HEK293T (cell line): Measurements from ENCODE around the gene C16orf86.
A peak's percentile ranks its signal among the peaks of the same experiment; 100 is the strongest.

Source experiments
- CTCF ChIA-PET: fragments of 350-600 bp; formaldehyde crosslinking; extraction: SDS; loops from one replicate; lab custom pipeline; 2021; ENCODE audit warnings: antibody characterized with exemption, inconsistent platforms; lab: Yijun Ruan, JAX
- POLR2A ChIA-PET: fragments of 350-600 bp; formaldehyde crosslinking; extraction: SDS; loops from one replicate; lab custom pipeline; 2020; ENCODE audit warnings: antibody characterized with exemption, inconsistent platforms; lab: Yijun Ruan, JAX
- DNase-seq: peaks from one replicate; pipeline ENCODE4 v3.0.0; 2012; ENCODE audit warnings: mixed read lengths; ENCODE audit errors: extremely low spot score
- ARNT ChIP-seq: fragments of 450-650 bp; IDR thresholded peaks from 2 replicates; pipeline ENCODE4 v1.6.1; 2017; ENCODE audit warnings: mild to moderate bottlenecking
- BHLHE40 ChIP-seq: fragments of 450-650 bp; IDR thresholded peaks from 2 replicates; pipeline ENCODE4 v1.6.1; 2016; ENCODE audit warnings: mild to moderate bottlenecking, moderate library complexity, borderline replicate concordance
- ELF4 ChIP-seq: fragments of 450-650 bp; IDR thresholded peaks from 2 replicates; pipeline ENCODE4 v1.6.1; 2017; ENCODE audit warnings: antibody characterized with exemption
- FOXA1 ChIP-seq: fragments of 450-650 bp; IDR thresholded peaks from 2 replicates; pipeline ENCODE4 v1.6.1; 2016; ENCODE audit warnings: mild to moderate bottlenecking
- FOXK2 ChIP-seq: fragments of 450-650 bp; IDR thresholded peaks from 2 replicates; pipeline ENCODE4 v1.6.1; 2016; ENCODE audit warnings: mild to moderate bottlenecking
- FOXM1 ChIP-seq: fragments of 450-650 bp; IDR thresholded peaks from 2 replicates; pipeline ENCODE4 v1.6.1; 2017; ENCODE audit warnings: mild to moderate bottlenecking, borderline replicate concordance
- HDGF ChIP-seq: fragments of 450-650 bp; IDR thresholded peaks from 2 replicates; pipeline ENCODE4 v1.6.1; 2017; ENCODE audit warnings: antibody characterized with exemption, borderline replicate concordance
- L3MBTL2 ChIP-seq: fragments of 450-650 bp; conservative IDR thresholded peaks from 2 replicates; pipeline ENCODE4 v1.6.1; 2016; ENCODE audit warnings: mild to moderate bottlenecking
- LEF1 ChIP-seq: fragments of 450-650 bp; IDR thresholded peaks from 2 replicates; pipeline ENCODE4 v1.6.1; 2017; ENCODE audit warnings: mild to moderate bottlenecking, borderline replicate concordance
- NFRKB ChIP-seq: fragments of 450-650 bp; IDR thresholded peaks from 2 replicates; pipeline ENCODE4 v1.6.1; 2016; ENCODE audit warnings: mild to moderate bottlenecking, moderate library complexity
- SP1 ChIP-seq: fragments of 450-650 bp; IDR thresholded peaks from 2 replicates; pipeline ENCODE4 v1.6.1; 2017
- SUZ12 ChIP-seq: fragments of 450-650 bp; IDR thresholded peaks from 2 replicates; pipeline ENCODE4 v1.6.1; 2016; ENCODE audit warnings: mild to moderate bottlenecking
- ZNF384 ChIP-seq: fragments of 450-650 bp; IDR thresholded peaks from 2 replicates; pipeline ENCODE4 v1.6.1; 2016
- TF ChIP-seq, protein P1 (sequence below): fragments of 450-650 bp; IDR thresholded peaks from 2 replicates; pipeline ENCODE4 v1.6.1; 2016

Gene C16orf86

DNA sequence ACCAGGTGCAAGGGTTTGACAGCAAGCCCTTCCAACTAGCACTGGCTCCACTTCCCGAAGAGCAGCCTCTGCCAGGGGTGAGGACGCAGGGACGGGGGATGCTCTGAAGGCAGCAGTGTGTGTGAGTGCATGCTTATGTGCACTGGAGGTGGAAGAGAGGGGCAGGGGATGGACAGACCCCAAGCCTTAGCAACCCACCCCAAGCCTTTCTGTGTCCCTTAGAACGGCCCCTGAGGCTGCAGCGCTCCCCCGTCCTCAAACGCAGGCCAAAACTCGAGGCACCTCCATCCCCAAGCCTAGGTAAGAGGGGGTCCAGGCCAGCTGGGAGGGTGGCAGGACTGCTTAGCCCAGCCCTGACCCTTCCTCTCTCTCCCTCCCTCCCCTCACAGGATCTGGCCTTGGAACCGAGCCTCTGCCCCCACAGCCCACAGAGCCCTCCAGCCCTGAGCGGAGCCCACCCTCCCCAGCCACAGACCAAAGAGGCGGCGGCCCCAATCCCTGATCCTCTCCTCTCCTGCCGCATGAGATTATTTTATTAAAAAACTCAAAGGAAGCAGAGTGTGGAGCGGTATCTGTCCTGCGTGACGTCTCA, 9.5 kb upstream of the C16orf86 start:
- CTCF ChIA-PET = interaction anchor here (0.7 kb wide), 1 partner anchor 227 kb away, joined by 3 read pairs; no protein-coding TSS in a partner anchor
- POLR2A ChIA-PET = interaction anchor here (1.0 kb wide), 1 partner anchor 132 kb away, joined by 3 read pairs; no protein-coding TSS in a partner anchor

DNA sequence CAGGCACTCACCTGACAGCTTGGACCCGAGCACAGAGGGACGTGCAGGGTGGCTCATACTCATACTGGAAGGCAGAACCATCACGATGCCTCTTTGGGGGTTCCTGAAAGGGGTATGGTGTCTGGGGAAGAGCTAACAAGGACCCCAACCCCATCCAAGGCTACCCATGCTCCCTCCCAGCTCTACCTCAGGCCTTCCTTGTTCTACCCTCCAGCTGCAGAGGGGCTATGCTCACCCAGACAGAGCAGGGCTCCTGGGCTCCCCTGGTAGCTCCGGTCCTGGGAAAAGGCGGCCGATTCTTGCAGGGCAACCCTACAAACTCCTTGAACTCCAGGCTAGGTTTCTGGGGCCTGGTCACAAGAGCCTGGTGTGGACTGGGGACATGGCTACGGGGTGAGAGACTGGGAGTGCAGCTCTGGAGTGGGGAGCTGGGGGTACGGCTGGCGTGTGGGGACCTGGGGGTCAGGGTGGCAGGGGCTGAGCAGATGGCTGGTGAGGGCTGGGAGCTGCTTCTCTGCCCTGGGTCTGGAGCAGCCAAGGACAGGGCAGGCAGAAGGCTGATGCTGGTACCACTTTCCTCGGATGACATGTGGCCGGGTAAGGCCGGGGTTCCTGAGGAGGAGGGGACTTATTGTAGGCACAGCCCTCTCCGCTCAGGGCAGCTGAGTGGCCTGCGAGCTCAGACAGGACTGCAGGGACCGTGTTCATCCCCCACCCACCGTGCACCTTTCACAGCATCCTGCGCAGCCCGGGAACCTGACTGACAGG, 8.7 kb upstream of the C16orf86 start:
- ChIA-PET CTCF (interaction anchor here (0.9 to 1.0 kb wide), 3 partner anchors 111 to 136 kb away, joined by 3 to 4 read pairs (median 3); no protein-coding TSS in a partner anchor), POLR2A (interaction anchor here (1.0 kb wide), 1 partner anchor 132 kb away, joined by 3 read pairs; no protein-coding TSS in a partner anchor)
- DNase-seq = no peak
- TF ChIP-seq ARNT (no peak), ELF4 (no peak), FOXK2 (no peak), SUZ12 (no peak), FOXA1 (no peak), HDGF (no peak), FOXM1 (no peak), NFRKB (no peak), LEF1 (no peak), ZNF384 (no peak)
- TF ChIP-seq, protein P1, sequence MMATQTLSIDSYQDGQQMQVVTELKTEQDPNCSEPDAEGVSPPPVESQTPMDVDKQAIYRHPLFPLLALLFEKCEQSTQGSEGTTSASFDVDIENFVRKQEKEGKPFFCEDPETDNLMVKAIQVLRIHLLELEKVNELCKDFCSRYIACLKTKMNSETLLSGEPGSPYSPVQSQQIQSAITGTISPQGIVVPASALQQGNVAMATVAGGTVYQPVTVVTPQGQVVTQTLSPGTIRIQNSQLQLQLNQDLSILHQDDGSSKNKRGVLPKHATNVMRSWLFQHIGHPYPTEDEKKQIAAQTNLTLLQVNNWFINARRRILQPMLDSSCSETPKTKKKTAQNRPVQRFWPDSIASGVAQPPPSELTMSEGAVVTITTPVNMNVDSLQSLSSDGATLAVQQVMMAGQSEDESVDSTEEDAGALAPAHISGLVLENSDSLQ = no peak

More for the DNA sequence above, 9.5 kb upstream of the C16orf86 start:
- TF ChIP-seq NFRKB (no peak), FOXA1 (no peak), FOXM1 (no peak), LEF1 (no peak), SP1 (no peak), L3MBTL2 (no peak), ELF4 (no peak), BHLHE40 (no peak)
- no peak for DNase-seq

DNA sequence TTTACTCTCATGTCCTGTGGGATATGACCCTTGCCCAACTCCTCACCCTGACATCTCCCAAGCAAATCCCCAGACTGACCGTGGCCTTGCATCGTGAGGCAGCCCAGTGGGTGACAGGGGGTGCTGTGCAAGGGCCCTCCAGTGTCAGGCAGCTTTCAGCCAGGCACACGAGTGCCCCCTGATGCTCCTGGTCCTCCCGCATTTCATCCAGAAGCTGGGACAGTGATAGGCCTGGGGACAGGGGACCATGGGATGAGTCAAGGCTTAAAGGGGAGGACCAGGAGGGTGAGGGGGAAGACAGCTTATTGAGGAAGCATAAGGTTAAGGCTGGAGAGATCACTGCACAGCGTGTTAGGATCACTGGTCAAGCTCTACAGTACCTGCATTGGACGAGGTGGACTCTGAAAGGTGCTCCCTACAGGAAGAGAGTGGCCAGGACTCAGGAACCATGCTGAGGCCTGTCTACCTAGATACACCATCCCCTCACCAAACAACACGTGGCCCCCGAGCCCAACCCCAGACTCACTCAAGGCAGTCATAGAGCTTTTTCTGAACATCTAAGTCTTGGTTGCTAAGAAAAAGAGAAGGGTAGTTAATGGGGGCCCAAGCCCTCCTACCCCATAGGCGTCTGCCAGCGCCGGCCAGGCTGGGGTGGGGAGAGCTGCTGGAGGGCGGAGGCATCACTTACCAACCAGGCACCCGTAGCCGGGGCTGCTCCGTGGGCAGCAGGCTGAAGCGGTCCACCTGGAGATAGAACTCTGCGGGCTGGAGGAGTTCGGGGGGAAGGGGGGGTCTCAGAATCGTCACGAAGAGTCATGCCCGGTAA, 7.6 kb upstream of the C16orf86 start:
- ChIA-PET CTCF (interaction anchor here (0.9 to 1.0 kb wide), 3 partner anchors 112 to 178 kb away, joined by 3 to 4 read pairs (median 3); no protein-coding TSS in a partner anchor), POLR2A (interaction anchor here (1.3 to 2.3 kb wide), 5 partner anchors 60 to 178 kb away, joined by 3 to 19 read pairs (median 8); partner anchors contain the start of genes ATP6V0D1, CTCF and GFOD2)
- DNase-seq = no peak
- TF ChIP-seq, protein P1 = no peak
- TF ChIP-seq SUZ12 (no peak), LEF1 (no peak), SP1 (no peak), FOXA1 (no peak), FOXM1 (no peak), BHLHE40 (no peak)

DNA sequence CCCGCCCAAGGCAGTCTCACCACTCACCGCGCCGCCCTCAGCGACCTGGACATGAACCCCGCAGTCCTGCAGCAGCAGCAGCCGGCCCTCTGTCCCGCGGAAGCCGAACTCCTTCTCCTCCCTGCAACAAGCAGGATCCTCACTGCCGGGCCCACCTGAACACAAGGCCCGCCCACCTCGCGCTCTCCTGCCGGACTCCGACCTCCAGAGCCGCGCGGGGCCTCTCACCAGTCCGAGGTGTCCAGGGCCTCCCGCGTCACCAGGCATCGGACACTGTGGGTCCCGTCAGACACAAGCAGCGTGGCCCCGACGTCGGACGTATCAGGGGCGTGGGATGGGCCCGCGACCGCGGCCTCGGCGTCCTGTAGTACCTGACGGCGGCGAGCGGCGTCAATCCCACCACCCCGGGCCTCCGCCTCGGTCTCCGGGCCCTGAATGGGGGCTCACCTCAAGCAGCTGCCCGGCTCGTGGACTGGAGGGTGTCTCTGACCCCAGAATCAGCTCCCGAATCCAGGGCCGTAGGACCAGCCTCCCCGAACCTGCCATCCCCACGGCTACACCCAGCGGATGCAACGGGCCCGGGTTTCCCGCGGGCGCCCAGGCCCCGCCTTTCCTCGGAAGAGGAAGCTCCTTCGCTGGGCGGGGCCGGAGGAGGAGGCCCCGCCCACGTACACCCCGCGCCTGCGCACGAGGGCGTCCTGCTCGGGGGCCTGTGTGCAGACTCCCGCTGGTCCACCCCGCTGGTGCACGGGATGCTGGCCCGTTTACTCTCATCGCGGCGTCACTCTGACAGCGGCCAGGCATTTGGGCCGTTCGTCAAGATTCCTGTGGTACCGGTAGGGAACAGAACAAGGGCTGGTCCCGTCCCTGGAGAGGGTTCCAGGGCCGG, 6.7 kb upstream of the C16orf86 start, which contains the start of gene ACD:
Gene ACD (minus strand): TSS at position 586 of the 889 bp plus-strand sequence. CDS start 40 bp downstream, at position 546.
- peak; percentile 96 for DNase-seq
- TF ChIP-seq NFRKB = no peak
- no peak for TF ChIP-seq BHLHE40
- peak; percentile 57; the same call in 1 of the 2 replicates for TF ChIP-seq L3MBTL2
- POLR2A ChIA-PET = interaction anchor here (0.6 to 2.3 kb wide), 31 partner anchors 9 to 414 kb away, joined by 3 to 19 read pairs (median 4); partner anchors contain the start of genes ATP6V0D1, CTCF, GFOD2 and RANBP10
- CTCF ChIA-PET = interaction anchor here (0.6 to 2.5 kb wide), 5 partner anchors 13 to 139 kb away, joined by 3 to 13 read pairs (median 4); partner anchors contain the start of gene CARMIL2

DNA sequence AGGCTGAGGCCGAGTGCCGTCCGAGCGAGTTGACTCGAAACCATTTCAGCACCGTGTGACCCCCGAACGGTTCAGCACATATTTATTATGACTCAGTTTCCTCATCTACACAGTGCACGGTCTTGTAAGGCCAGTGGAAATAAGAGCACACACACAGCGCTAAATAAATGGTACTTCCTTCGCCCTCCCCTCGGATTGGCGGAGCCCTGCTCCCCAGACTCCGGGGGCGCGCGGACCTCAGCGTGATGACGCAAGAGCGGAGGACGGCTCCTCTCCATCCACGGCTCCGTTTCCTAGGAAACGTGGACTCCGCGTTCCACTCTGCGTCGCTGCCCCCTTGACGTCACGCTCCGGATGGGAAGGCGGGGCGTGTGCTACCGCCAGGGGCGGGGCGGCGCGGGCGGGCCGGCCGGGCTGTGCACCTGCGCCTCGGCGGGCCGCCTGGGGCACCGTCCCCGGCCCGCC, 6.0 kb upstream of the C16orf86 start, which contains the start of gene PARD6A:
Gene PARD6A (plus strand): TSS at position 397 of the 465 bp plus-strand sequence. CDS start 79 bp downstream, outside the sequence.
- ChIA-PET POLR2A (interaction anchor here (0.6 to 2.3 kb wide), 27 partner anchors 9 to 414 kb away, joined by 3 to 19 read pairs (median 4); partner anchors contain the start of genes ATP6V0D1, CTCF, GFOD2 and RANBP10), CTCF (interaction anchor here (0.6 to 2.5 kb wide), 5 partner anchors 12 to 139 kb away, joined by 3 to 13 read pairs (median 4); partner anchors contain the start of gene CARMIL2)
- peak; percentile 94 for DNase-seq
- TF ChIP-seq FOXM1 = 0 out of 2 replicates have a peak, but pooled peaks have one; percentile 15
- TF ChIP-seq LEF1 = no peak
